ENCODE data around the gene SLC34A1.

SLC34A1 gene

GRCh38 chr5:177364159-177364962 lies 19.9 kb upstream of the SLC34A1 start:
- H3K27me3 ChIP-seq (ENCODE audit: control insufficient read depth, insufficient read depth, low read length): peaks cover 22% of the 10 kb centered on the region
- no peaks in the 10 kb centered on the region for H3K36me3 ChIP-seq (ENCODE audit: insufficient read depth, low read length)
- H3K4me3 ChIP-seq (ENCODE audit: low read length): no peak overlapping the region
- peaks cover 17% of the 10 kb centered on the region for H3K4me1 ChIP-seq (ENCODE audit: control insufficient read depth, insufficient read depth, low read length)
- no peak overlapping the region for H3K9ac ChIP-seq (ENCODE audit: low read depth, low read length)
- H3K4me2 ChIP-seq (ENCODE audit: low read length): no peak overlapping the region
- H3K9me3 ChIP-seq (replicated peaks; ENCODE audit: low read length): no peaks in the 10 kb centered on the region

- Histone ChIP-seq H3K27me3 (ENCODE audit: control insufficient read depth, insufficient read depth, low read length) (peaks cover 13% of the 10 kb centered on the region), H3K4me3 (ENCODE audit: low read length) (no peak overlapping the region), H3K36me3 (ENCODE audit: insufficient read depth, low read length) (no peaks in the 10 kb centered on the region), H3K4me2 (ENCODE audit: low read length) (peak overlapping the region; percentile 87), H3K9me3 (replicated peaks; ENCODE audit: low read length) (no peaks in the 10 kb centered on the region), H3K9ac (ENCODE audit: low read depth, low read length) (peak overlapping the region; percentile 73), H3K4me1 (ENCODE audit: control insufficient read depth, insufficient read depth, low read length) (peaks cover 17% of the 10 kb centered on the region)
Observed at GRCh38 chr5:177365845-177366527, 18.2 kb upstream of the SLC34A1 start.

- Histone ChIP-seq H3K36me3 (ENCODE audit: insufficient read depth, low read length) (no peaks in the 10 kb centered on the region), H3K4me3 (ENCODE audit: low read length) (peak overlapping the region; percentile 66), H3K9me3 (replicated peaks; ENCODE audit: low read length) (no peaks in the 10 kb centered on the region), H3K27me3 (ENCODE audit: control insufficient read depth, insufficient read depth, low read length) (peaks cover 7% of the 10 kb centered on the region), H3K9ac (ENCODE audit: low read depth, low read length) (peak overlapping the region; percentile 73), H3K4me1 (ENCODE audit: control insufficient read depth, insufficient read depth, low read length) (peaks cover 24% of the 10 kb centered on the region), H3K4me2 (ENCODE audit: low read length) (peak overlapping the region; percentile 87)
Observed at GRCh38 chr5:177366528-177367322, 17.5 kb upstream of the SLC34A1 start.

- peaks cover under 1% of the 10 kb centered on the region for H3K27me3 ChIP-seq (ENCODE audit: control insufficient read depth, insufficient read depth, low read length)
- peak overlapping the region; percentile 87 for H3K4me2 ChIP-seq (ENCODE audit: low read length)
- no peaks in the 10 kb centered on the region for H3K9me3 ChIP-seq (replicated peaks; ENCODE audit: low read length)
- H3K4me1 ChIP-seq (ENCODE audit: control insufficient read depth, insufficient read depth, low read length): peaks cover 31% of the 10 kb centered on the region
- no peaks in the 10 kb centered on the region for H3K36me3 ChIP-seq (ENCODE audit: insufficient read depth, low read length)
- peak overlapping the region; percentile 66 for H3K4me3 ChIP-seq (ENCODE audit: low read length)
- H3K9ac ChIP-seq (ENCODE audit: low read depth, low read length): no peak overlapping the region
Observed at GRCh38 chr5:177367323-177367848, 16.8 kb upstream of the SLC34A1 start.

GRCh38 chr5:177367981-177368868 lies 16.0 kb upstream of the SLC34A1 start:
- Histone ChIP-seq H3K4me1 (ENCODE audit: control insufficient read depth, insufficient read depth, low read length) (peaks cover 29% of the 10 kb centered on the region), H3K36me3 (ENCODE audit: insufficient read depth, low read length) (no peaks in the 10 kb centered on the region), H3K9ac (ENCODE audit: low read depth, low read length) (no peak overlapping the region), H3K9me3 (replicated peaks; ENCODE audit: low read length) (no peaks in the 10 kb centered on the region), H3K4me2 (ENCODE audit: low read length) (peak overlapping the region; percentile 87), H3K27me3 (ENCODE audit: control insufficient read depth, insufficient read depth, low read length) (no peaks in the 10 kb centered on the region), H3K4me3 (ENCODE audit: low read length) (no peak overlapping the region)

- Histone ChIP-seq H3K36me3 (ENCODE audit: insufficient read depth, low read length) (no peaks in the 10 kb centered on the region), H3K4me3 (ENCODE audit: low read length) (no peak overlapping the region), H3K9me3 (replicated peaks; ENCODE audit: low read length) (no peaks in the 10 kb centered on the region), H3K4me2 (ENCODE audit: low read length) (no peak overlapping the region), H3K27me3 (ENCODE audit: control insufficient read depth, insufficient read depth, low read length) (no peaks in the 10 kb centered on the region), H3K4me1 (ENCODE audit: control insufficient read depth, insufficient read depth, low read length) (peaks cover 26% of the 10 kb centered on the region), H3K9ac (ENCODE audit: low read depth, low read length) (no peak overlapping the region)
Observed at GRCh38 chr5:177368869-177369644, 15.2 kb upstream of the SLC34A1 start.

GRCh38 chr5:177369645-177370440 lies 14.4 kb upstream of the SLC34A1 start:
- Histone ChIP-seq H3K4me1 (ENCODE audit: control insufficient read depth, insufficient read depth, low read length) (peaks cover 26% of the 10 kb centered on the region), H3K4me3 (ENCODE audit: low read length) (no peak overlapping the region), H3K9me3 (replicated peaks; ENCODE audit: low read length) (no peaks in the 10 kb centered on the region), H3K36me3 (ENCODE audit: insufficient read depth, low read length) (no peaks in the 10 kb centered on the region), H3K27me3 (ENCODE audit: control insufficient read depth, insufficient read depth, low read length) (no peaks in the 10 kb centered on the region), H3K9ac (ENCODE audit: low read depth, low read length) (no peak overlapping the region), H3K4me2 (ENCODE audit: low read length) (no peak overlapping the region)

- peak overlapping the region; percentile 80 for H3K4me2 ChIP-seq (ENCODE audit: low read length)
- no peak overlapping the region for H3K9ac ChIP-seq (ENCODE audit: low read depth, low read length)
- H3K4me1 ChIP-seq (ENCODE audit: control insufficient read depth, insufficient read depth, low read length): peaks cover 26% of the 10 kb centered on the region
- H3K36me3 ChIP-seq (ENCODE audit: insufficient read depth, low read length): no peaks in the 10 kb centered on the region
- H3K27me3 ChIP-seq (ENCODE audit: control insufficient read depth, insufficient read depth, low read length): no peaks in the 10 kb centered on the region
- H3K9me3 ChIP-seq (replicated peaks; ENCODE audit: low read length): no peaks in the 10 kb centered on the region
- H3K4me3 ChIP-seq (ENCODE audit: low read length): peak overlapping the region; percentile 68
Observed at GRCh38 chr5:177370488-177371119, 13.6 kb upstream of the SLC34A1 start.

- H3K9ac ChIP-seq (ENCODE audit: low read depth, low read length): peak overlapping the region; percentile 58
- H3K4me3 ChIP-seq (ENCODE audit: low read length): peak overlapping the region; percentile 68
- no peaks in the 10 kb centered on the region for H3K36me3 ChIP-seq (ENCODE audit: insufficient read depth, low read length)
- H3K4me1 ChIP-seq (ENCODE audit: control insufficient read depth, insufficient read depth, low read length): peaks cover 26% of the 10 kb centered on the region
- no peaks in the 10 kb centered on the region for H3K27me3 ChIP-seq (ENCODE audit: control insufficient read depth, insufficient read depth, low read length)
- H3K9me3 ChIP-seq (replicated peaks; ENCODE audit: low read length): no peaks in the 10 kb centered on the region
- H3K4me2 ChIP-seq (ENCODE audit: low read length): peak overlapping the region; percentile 80
Observed at GRCh38 chr5:177371120-177372033, 12.9 kb upstream of the SLC34A1 start.
